Measurements from ENCODE around the gene KRT84.

KRT84 gene

DNA sequence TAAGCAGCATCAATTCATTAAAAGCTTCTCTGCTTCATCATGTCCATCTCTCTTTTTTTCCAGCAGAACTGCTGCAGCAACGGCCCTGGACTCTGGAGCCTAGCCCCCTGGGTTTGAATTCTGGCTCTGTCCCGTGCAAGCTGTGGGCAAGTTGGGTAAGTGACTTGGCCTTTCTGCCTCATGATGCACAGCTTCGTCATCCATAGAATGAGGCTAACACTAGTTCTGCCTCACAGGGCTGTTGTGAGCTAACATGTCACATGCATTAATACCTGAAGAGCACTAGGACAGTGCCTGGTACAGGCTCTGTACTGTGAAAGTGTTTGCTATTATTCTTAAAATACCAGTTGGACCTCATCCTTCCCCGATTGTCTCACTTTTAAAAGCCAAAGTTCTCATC is 16.5 kb upstream of the KRT84 start:
- no peak for DNase-seq (ENCODE audit: low spot score in 2 of 2)
- no peaks in the 10 kb centered on the region for H3K36me3 Mint-ChIP-seq
- H3K27ac Mint-ChIP-seq: no peak overlapping the region
- H3K4me1 Mint-ChIP-seq: no peaks in the 10 kb centered on the region
- ATAC-seq (ENCODE audit: low read depth): no peak
- peaks cover 13% of the 10 kb centered on the region for H3K27me3 Mint-ChIP-seq
- H3K4me3 Mint-ChIP-seq: no peak overlapping the region
- H3K9me3 Mint-ChIP-seq: no peaks in the 10 kb centered on the region

DNA sequence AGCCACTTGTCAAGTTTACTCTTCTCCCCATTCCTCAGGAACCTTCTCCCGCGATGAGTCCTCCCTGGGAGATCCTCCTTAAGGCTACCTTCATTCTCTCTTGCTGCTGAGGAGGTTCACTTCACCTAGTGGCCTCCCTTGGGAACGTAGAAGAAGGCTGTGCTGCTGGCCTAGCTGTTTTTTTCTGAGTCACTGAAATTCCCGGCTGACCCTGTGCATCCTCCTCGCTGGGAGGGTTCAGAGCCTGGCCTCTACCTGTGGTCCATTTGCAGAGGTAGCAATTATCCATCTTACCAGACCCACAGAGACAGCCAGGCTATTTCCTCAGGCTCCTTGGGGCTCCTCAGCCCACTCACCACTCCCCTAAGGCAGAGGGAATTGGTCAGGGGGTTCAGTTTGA is 16.1 kb upstream of the KRT84 start:
- DNase-seq (ENCODE audit: low spot score in 2 of 2) (no peak), ATAC-seq (ENCODE audit: low read depth) (no peak)
- no peaks in the 10 kb centered on the region for H3K36me3 Mint-ChIP-seq
- no peaks in the 10 kb centered on the region for H3K9me3 Mint-ChIP-seq
- H3K27me3 Mint-ChIP-seq: peaks cover 13% of the 10 kb centered on the region
- H3K4me3 Mint-ChIP-seq: no peak overlapping the region
- H3K4me1 Mint-ChIP-seq: no peaks in the 10 kb centered on the region
- H3K27ac Mint-ChIP-seq: no peak overlapping the region

GRCh38 chr12:52400906-52401305 is 15.5 kb upstream of the KRT84 start:
- DNase-seq (ENCODE audit: low spot score in 2 of 2) (no peak), ATAC-seq (ENCODE audit: low read depth) (no peak)
- Mint-ChIP-seq H3K4me3 (no peak overlapping the region), H3K9me3 (no peaks in the 10 kb centered on the region), H3K27ac (no peak overlapping the region), H3K36me3 (no peaks in the 10 kb centered on the region), H3K27me3 (peaks cover 12% of the 10 kb centered on the region), H3K4me1 (no peaks in the 10 kb centered on the region)

DNA sequence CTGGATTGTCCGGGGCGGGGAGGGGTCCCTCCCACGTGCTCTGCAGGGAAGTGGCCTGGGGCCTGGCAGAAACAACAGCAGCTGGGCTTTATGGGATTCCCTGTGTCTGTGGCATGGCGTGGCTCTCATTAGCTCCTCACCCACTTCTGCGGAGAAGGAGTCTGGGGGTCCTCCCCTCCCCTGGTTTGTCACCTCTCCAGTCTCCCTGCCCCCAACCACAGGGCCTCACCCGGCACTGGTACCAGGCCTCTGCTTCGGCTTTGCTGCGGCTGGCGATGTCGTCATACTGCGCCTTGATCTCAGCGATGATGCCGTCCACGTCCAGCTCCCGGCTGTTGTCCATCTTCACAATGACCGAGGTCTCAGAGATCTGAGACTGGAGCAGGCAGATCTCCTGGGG is 14.3 kb upstream of the KRT84 start:
- ATAC-seq (ENCODE audit: low read depth): no peak
- no peak overlapping the region for H3K27ac Mint-ChIP-seq
- DNase-seq (ENCODE audit: low spot score in 2 of 2): no peak
- H3K36me3 Mint-ChIP-seq: no peaks in the 10 kb centered on the region
- H3K4me3 Mint-ChIP-seq: no peak overlapping the region
- H3K4me1 Mint-ChIP-seq: no peaks in the 10 kb centered on the region
- peaks cover 16% of the 10 kb centered on the region for H3K27me3 Mint-ChIP-seq
- H3K9me3 Mint-ChIP-seq: no peaks in the 10 kb centered on the region

DNA sequence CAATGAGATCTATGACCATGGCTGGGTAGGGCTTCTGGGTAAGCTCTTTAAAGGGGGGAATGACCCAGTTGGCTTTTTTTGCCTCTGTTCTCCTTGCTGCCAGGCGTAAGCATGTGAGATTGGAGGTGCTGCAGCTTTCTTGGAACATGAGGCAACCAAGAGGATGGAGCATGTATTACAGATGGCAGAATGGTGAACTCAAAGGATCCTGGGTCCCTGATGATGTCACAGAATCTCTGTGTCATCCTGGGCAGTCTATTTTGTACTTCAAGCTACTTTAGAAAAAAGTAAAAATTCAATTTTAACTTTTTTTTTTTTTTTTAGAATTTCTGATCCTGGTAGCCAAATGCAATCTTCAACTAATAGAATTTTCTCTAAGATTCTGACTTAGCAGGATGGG is 12.7 kb upstream of the KRT84 start:
- no peak for DNase-seq (ENCODE audit: low spot score in 2 of 2)
- H3K27me3 Mint-ChIP-seq: peaks cover 18% of the 10 kb centered on the region

DNA sequence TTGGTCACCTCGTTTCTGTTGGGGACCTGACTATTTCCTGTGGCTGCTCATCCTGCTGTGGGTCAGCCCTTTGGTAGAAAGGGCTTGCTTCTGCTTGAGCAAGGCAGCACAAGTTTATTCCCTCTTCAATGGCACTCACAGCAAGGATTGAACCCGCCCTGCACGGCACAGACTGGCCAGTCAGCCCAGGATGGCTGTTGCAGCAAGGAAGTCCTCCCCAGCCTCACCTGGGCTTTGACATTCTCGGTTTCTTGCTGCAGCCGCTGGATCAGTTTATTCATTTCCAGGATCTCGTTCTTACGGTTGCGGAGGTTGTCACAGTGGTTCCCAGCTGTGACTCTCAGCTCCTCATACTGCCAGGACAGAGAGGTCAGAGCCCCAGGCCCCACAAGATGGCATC is 11.2 kb upstream of the KRT84 start:
- ATAC-seq (ENCODE audit: low read depth) (no peak), DNase-seq (ENCODE audit: low spot score in 2 of 2) (no peak)
- H3K4me3 Mint-ChIP-seq: no peak overlapping the region
- H3K4me1 Mint-ChIP-seq: no peaks in the 10 kb centered on the region
- no peaks in the 10 kb centered on the region for H3K36me3 Mint-ChIP-seq
- H3K9me3 Mint-ChIP-seq: no peaks in the 10 kb centered on the region
- H3K27me3 Mint-ChIP-seq: peaks cover 12% of the 10 kb centered on the region
- no peak overlapping the region for H3K27ac Mint-ChIP-seq

More for the DNA sequence above, 12.7 kb upstream of the KRT84 start:
- no peak for ATAC-seq (ENCODE audit: low read depth)
- Mint-ChIP-seq H3K4me3 (no peak overlapping the region), H3K4me1 (no peaks in the 10 kb centered on the region), H3K9me3 (no peaks in the 10 kb centered on the region), H3K36me3 (no peaks in the 10 kb centered on the region), H3K27ac (no peak overlapping the region)

DNA sequence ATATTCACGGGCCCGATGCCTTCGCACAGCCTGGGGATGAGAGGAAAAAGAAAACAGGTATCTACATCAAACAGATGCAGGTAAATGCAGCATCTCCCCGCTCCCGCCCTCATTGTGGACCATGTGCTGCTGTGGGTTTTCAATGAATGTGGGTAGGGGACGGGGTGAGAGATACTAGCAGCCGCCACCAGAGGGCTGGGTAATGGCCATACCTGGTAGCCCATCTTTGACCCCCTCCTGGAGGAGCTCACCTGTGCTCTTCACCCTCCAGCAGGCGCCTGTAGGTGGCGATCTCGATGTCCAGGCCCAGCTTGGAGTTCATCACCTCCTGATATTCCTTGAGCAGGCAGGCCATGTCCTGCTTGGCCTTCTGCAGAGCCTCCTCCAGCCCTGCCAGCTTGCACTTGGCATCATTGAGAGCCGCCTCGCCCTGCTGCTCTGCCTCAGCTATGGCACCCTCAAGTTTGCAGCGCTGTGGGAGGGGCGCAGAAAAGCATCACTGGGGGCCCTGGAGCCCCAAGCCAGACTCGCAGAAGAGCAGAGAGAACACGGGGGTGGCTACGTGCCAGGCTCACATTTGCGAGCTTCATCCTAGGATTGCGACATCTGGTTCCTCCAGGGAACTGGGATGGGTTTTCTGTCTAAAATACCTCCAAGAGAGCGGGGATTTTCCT is 10.4 kb upstream of the KRT84 start:
- H3K27ac Mint-ChIP-seq: no peak overlapping the region
- H3K4me3 Mint-ChIP-seq: no peak overlapping the region
- H3K36me3 Mint-ChIP-seq: no peaks in the 10 kb centered on the region
- ATAC-seq (ENCODE audit: low read depth): no peak
- DNase-seq (ENCODE audit: low spot score in 2 of 2): no peak
- no peaks in the 10 kb centered on the region for H3K4me1 Mint-ChIP-seq
- H3K27me3 Mint-ChIP-seq: peaks cover 12% of the 10 kb centered on the region
- no peaks in the 10 kb centered on the region for H3K9me3 Mint-ChIP-seq

DNA sequence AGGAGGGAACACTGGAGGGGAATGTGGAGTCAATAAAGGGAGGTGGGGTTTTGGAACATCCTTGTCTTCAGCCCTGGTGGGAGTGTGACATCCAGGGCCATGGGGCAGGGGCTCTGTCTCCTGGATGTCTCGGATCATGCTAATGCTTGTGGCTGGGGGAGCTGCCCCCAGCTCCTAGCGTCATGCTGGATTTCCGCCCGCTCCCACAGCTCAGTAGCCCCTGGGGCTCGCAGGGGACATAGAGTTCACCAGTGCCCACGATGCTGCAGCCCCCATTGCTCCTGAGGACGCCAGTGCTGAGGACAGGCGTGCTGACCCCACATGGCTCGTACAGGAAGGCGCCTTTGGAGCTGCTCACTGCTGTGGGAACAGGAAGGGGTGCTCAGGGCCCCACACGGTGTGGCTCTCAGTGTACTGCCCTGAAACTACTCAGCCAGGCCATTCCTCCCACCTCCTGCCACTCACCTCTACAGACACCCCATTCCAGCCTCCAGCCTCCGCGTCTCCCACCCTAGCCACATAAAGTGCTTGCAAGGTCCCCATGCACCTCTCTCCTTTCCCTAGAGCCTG is 9.5 kb upstream of the KRT84 start:
- peaks cover 14% of the 10 kb centered on the region for H3K27me3 Mint-ChIP-seq
- H3K36me3 Mint-ChIP-seq: no peaks in the 10 kb centered on the region
- H3K27ac Mint-ChIP-seq: no peak overlapping the region
- H3K9me3 Mint-ChIP-seq: no peaks in the 10 kb centered on the region
- no peak overlapping the region for H3K4me3 Mint-ChIP-seq
- H3K4me1 Mint-ChIP-seq: no peaks in the 10 kb centered on the region
- DNase-seq (ENCODE audit: low spot score in 2 of 2) (no peak), ATAC-seq (ENCODE audit: low read depth) (no peak)

DNA sequence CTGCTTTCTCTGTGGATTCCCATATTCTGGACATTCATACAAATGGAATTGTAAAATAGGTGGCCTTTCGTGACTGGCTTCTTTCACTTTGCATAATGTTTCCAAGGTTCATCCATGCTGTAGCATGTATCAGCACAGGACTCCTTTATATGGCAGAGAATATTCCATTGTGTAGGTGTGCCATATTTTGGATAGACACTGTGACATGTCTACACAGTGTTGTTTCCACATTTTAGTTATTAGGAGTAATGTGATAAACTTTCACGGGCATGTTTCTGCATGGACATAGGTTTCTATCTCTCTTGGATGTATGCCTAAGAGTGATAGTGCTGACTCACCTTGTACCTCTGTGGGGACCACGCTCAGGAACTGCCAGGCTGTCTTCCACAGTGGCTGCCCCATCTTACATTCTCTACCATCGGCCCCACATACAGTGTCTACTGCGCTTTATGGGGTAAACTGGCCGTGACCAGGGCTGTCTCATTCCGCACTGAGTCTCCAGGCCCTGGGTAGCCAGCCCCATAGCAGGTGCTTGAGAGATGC is 7.1 kb upstream of the KRT84 start:
- H3K36me3 Mint-ChIP-seq: no peaks in the 10 kb centered on the region
- H3K27ac Mint-ChIP-seq: no peak overlapping the region
- no peak for ATAC-seq (ENCODE audit: low read depth)

DNA sequence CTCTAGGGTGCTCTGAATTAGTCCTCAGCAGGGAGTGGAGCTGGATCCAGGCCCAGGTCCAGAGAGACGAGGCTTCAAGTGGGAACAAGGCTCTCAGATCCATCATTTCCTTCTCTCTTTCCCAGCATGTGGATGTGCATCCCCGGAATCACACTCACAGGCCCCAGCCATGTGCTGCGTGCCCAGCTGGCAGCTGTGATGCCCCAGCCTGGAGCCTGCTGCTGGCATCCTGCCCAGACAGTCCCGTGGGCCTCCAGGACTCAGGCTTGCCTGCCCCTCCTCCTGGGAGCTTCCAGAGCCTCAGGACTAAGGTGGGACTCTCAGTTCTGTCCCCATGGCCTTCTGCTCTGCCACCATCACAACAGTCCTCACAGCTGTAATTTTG is 6.2 kb upstream of the KRT84 start:
- no peak for DNase-seq (ENCODE audit: low spot score in 2 of 2)
- Mint-ChIP-seq H3K27me3 (peaks cover 18% of the 10 kb centered on the region), H3K4me3 (no peak overlapping the region), H3K27ac (no peak overlapping the region), H3K36me3 (no peaks in the 10 kb centered on the region), H3K9me3 (no peaks in the 10 kb centered on the region), H3K4me1 (no peaks in the 10 kb centered on the region)
- ATAC-seq (ENCODE audit: low read depth): no peak

More for the DNA sequence above, 7.1 kb upstream of the KRT84 start:
- Mint-ChIP-seq H3K4me1 (no peaks in the 10 kb centered on the region), H3K27me3 (peaks cover 18% of the 10 kb centered on the region), H3K4me3 (no peak overlapping the region), H3K9me3 (no peaks in the 10 kb centered on the region)
- DNase-seq (ENCODE audit: low spot score in 2 of 2): no peak

GRCh38 chr12:52390739-52391617 is 5.5 kb upstream of the KRT84 start:
- H3K27me3 Mint-ChIP-seq: peaks cover 18% of the 10 kb centered on the region
- H3K4me3 Mint-ChIP-seq: no peak overlapping the region
- DNase-seq (ENCODE audit: low spot score in 2 of 2) (no peak), ATAC-seq (ENCODE audit: low read depth) (no peak)
- no peaks in the 10 kb centered on the region for H3K4me1 Mint-ChIP-seq
- no peaks in the 10 kb centered on the region for H3K9me3 Mint-ChIP-seq
- no peak overlapping the region for H3K27ac Mint-ChIP-seq
- no peaks in the 10 kb centered on the region for H3K36me3 Mint-ChIP-seq

DNA sequence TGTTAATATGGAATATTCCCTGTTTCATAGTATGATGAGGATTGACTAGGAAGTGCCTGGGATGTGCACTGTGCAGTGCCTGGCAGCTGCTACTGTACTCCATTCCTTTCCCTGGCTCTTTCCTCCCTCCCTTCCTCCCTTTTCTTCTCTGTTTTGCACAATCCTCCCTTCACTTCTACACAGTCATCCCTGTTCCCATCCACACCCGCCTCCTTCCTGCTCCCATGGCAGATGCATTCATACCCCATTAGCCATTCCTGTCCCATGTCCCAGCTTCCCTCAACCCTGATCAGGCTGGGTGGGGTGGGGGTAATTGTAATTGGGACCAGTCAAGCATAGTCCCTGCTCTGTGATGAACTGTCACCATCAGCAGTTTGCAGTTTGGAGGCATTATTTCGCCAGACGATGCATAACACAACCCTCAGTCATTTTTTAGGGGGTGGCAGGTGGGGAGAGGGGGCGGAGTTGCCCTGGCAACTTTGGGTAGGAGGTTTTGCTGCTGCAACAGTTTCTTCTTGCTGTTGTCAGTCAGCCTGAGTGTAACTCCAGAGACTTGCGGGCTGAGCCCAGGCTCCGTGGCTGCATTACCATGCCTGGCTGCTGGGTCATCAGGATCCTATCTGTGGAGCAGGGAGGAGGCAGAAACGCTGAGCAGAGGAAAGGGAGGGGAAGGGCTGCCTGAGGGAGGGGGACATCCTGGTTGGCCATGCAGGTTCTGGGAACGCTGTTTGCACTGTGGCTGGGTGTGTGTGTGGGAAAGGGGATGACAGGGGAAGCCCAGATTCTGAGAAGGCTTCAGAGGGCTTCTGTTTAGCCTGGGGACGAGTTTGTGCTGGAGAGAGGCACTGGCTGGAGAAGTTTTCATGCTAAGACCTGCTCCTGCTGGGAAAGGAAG is 4.1 kb upstream of the KRT84 start:
- Mint-ChIP-seq H3K4me3 (no peak overlapping the region), H3K9me3 (no peaks in the 10 kb centered on the region), H3K36me3 (no peaks in the 10 kb centered on the region), H3K27me3 (peaks cover 15% of the 10 kb centered on the region), H3K27ac (no peak overlapping the region), H3K4me1 (no peaks in the 10 kb centered on the region)
- ATAC-seq (ENCODE audit: low read depth): no peak
- no peak for DNase-seq (ENCODE audit: low spot score in 2 of 2)

DNA sequence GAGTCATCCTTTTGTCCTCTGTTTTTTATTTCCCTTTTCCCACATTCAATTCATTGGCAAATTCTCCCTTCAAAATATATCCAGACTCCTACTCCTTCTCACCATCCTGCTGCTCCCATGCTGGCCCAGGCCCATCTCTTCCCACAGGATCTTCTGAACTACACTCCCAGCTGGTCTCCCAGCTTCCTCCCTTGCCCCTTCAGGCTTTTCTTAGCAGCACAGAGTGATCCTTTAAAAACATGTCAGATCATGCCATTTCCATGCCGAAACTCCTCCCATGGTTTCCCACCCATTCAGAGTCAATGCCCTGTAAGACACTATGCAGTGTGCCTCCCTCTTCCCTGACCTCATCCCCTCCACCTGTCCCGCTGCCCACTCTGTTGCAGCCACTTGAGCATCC is 2.4 kb upstream of the KRT84 start:
- no peak for DNase-seq (ENCODE audit: low spot score in 2 of 2)
- Mint-ChIP-seq H3K4me1 (peaks cover 3% of the 10 kb centered on the region), H3K4me3 (no peak overlapping the region), H3K36me3 (no peaks in the 10 kb centered on the region), H3K27me3 (peaks cover 13% of the 10 kb centered on the region), H3K9me3 (no peaks in the 10 kb centered on the region), H3K27ac (no peak overlapping the region)
- no peak for ATAC-seq (ENCODE audit: low read depth)

All from memory B cell (primary cell).